HUES48 (cell line): Measurements from ENCODE around the gene HCFC1R1.

Experiments used
- H3K27ac ChIP-seq: one replicate; pipeline ENCODE4 v1.7.0; 2013; ENCODE audit warnings: low read depth, low read length, inconsistent platforms
- H3K27me3 ChIP-seq: 2 replicates; pipeline ENCODE4 v1.6.1; 2013; ENCODE audit warnings: mild to moderate bottlenecking, low read length; ENCODE audit not compliant: control insufficient read depth, insufficient read depth
- H3K36me3 ChIP-seq: 2 replicates; pipeline ENCODE4 v1.6.1; 2013; ENCODE audit warnings: low read length; ENCODE audit not compliant: control insufficient read depth, insufficient read depth
- H3K4me1 ChIP-seq: 2 replicates; pipeline ENCODE4 v1.6.1; 2013; ENCODE audit warnings: mild to moderate bottlenecking, low read length; ENCODE audit not compliant: control insufficient read depth, insufficient read depth
- H3K4me3 ChIP-seq: 2 replicates; pipeline ENCODE4 v1.5.1; 2013; ENCODE audit warnings: mild to moderate bottlenecking, low read depth, low read length
- H3K9ac ChIP-seq: 2 replicates; pipeline ENCODE4 v1.6.1; 2013; ENCODE audit warnings: mild to moderate bottlenecking, low read depth, low read length, moderate library complexity
- H3K9me3 ChIP-seq: 2 replicates; pipeline ENCODE4 v1.6.1; 2013; ENCODE audit warnings: low read length; ENCODE audit not compliant: control insufficient read depth, insufficient read depth

HCFC1R1 gene

GRCh38 chr16:2990891-2991290 lies 32.9 kb downstream of the HCFC1R1 start:
- Histone ChIP-seq H3K9ac (no peak overlapping the region), H3K4me1 (peaks cover 16% of the 10 kb centered on the region), H3K27ac (no peak overlapping the region), H3K27me3 (no peaks in the 10 kb centered on the region), H3K9me3 (no peaks in the 10 kb centered on the region), H3K36me3 (no peaks in the 10 kb centered on the region), H3K4me3 (no peak overlapping the region)

- Histone ChIP-seq H3K27ac (no peak overlapping the region), H3K9me3 (no peaks in the 10 kb centered on the region), H3K4me3 (no peak overlapping the region), H3K9ac (no peak overlapping the region), H3K27me3 (no peaks in the 10 kb centered on the region), H3K36me3 (no peaks in the 10 kb centered on the region), H3K4me1 (peaks cover 16% of the 10 kb centered on the region)
These were observed 35.1 kb downstream of the HCFC1R1 start for GRCh38 chr16:2988590-2989099.

GRCh38 chr16:2987833-2988232 lies 35.9 kb downstream of the HCFC1R1 start:
- Histone ChIP-seq H3K36me3 (no peaks in the 10 kb centered on the region), H3K4me1 (peaks cover 19% of the 10 kb centered on the region), H3K4me3 (no peak overlapping the region), H3K9ac (no peak overlapping the region), H3K27me3 (no peaks in the 10 kb centered on the region), H3K9me3 (no peaks in the 10 kb centered on the region), H3K27ac (no peak overlapping the region)

- no peaks in the 10 kb centered on the region for H3K27me3 ChIP-seq
- no peak overlapping the region for H3K9ac ChIP-seq
- H3K36me3 ChIP-seq, result no peaks in the 10 kb centered on the region
- H3K9me3 ChIP-seq, result no peaks in the 10 kb centered on the region
- H3K27ac ChIP-seq, result no peak overlapping the region
- H3K4me1 ChIP-seq, result peaks cover 21% of the 10 kb centered on the region
- H3K4me3 ChIP-seq, result no peak overlapping the region
These were observed 36.5 kb downstream of the HCFC1R1 start for GRCh38 chr16:2987286-2987685.

GRCh38 chr16:2986623-2987188 lies 37.0 kb downstream of the HCFC1R1 start:
- Histone ChIP-seq H3K9ac (no peak overlapping the region), H3K36me3 (no peaks in the 10 kb centered on the region), H3K4me1 (peaks cover 27% of the 10 kb centered on the region), H3K27me3 (no peaks in the 10 kb centered on the region), H3K9me3 (no peaks in the 10 kb centered on the region), H3K27ac (no peak overlapping the region), H3K4me3 (no peak overlapping the region)

GRCh38 chr16:2985893-2986355 lies 37.8 kb downstream of the HCFC1R1 start:
- H3K27me3 ChIP-seq, result no peaks in the 10 kb centered on the region
- H3K9ac ChIP-seq, result no peak overlapping the region
- no peak overlapping the region for H3K27ac ChIP-seq
- H3K4me3 ChIP-seq, result no peak overlapping the region
- H3K9me3 ChIP-seq, result no peaks in the 10 kb centered on the region
- H3K36me3 ChIP-seq, result no peaks in the 10 kb centered on the region
- H3K4me1 ChIP-seq, result peaks cover 32% of the 10 kb centered on the region

- H3K27ac ChIP-seq, result no peak overlapping the region
- H3K27me3 ChIP-seq, result no peaks in the 10 kb centered on the region
- H3K9me3 ChIP-seq, result no peaks in the 10 kb centered on the region
- peaks cover 32% of the 10 kb centered on the region for H3K4me1 ChIP-seq
- H3K4me3 ChIP-seq, result no peak overlapping the region
- H3K36me3 ChIP-seq, result no peaks in the 10 kb centered on the region
- H3K9ac ChIP-seq, result no peak overlapping the region
These were observed 38.3 kb downstream of the HCFC1R1 start for GRCh38 chr16:2985462-2985861.

GRCh38 chr16:2983706-2984136 lies 40.0 kb downstream of the HCFC1R1 start:
- Histone ChIP-seq H3K27ac (peak overlapping the region; percentile 35), H3K4me3 (no peak overlapping the region), H3K9me3 (no peaks in the 10 kb centered on the region), H3K27me3 (no peaks in the 10 kb centered on the region), H3K4me1 (peaks cover 27% of the 10 kb centered on the region), H3K36me3 (0 out of 2 replicates have a peak, but pooled peaks cover 5% of the 10 kb centered on the region), H3K9ac (no peak overlapping the region)

GRCh38 chr16:2982402-2982801 lies 41.3 kb downstream of the HCFC1R1 start:
- Histone ChIP-seq H3K4me1 (peaks cover 27% of the 10 kb centered on the region), H3K4me3 (no peak overlapping the region), H3K27me3 (no peaks in the 10 kb centered on the region), H3K27ac (peak overlapping the region; percentile 98), H3K9me3 (no peaks in the 10 kb centered on the region), H3K36me3 (peaks cover 13% of the 10 kb centered on the region), H3K9ac (no peak overlapping the region)

- Histone ChIP-seq H3K27ac (peak overlapping the region; percentile 98), H3K36me3 (peaks cover 19% of the 10 kb centered on the region), H3K4me3 (peak overlapping the region; percentile 86), H3K4me1 (peaks cover 27% of the 10 kb centered on the region), H3K9ac (peak overlapping the region; percentile 88; the same call in 1 of the 2 replicates), H3K27me3 (no peaks in the 10 kb centered on the region), H3K9me3 (no peaks in the 10 kb centered on the region)
These were observed 41.9 kb downstream of the HCFC1R1 start for GRCh38 chr16:2981899-2982250.

- Histone ChIP-seq H3K9ac (peak overlapping the region; percentile 88; the same call in 1 of the 2 replicates), H3K36me3 (peaks cover 24% of the 10 kb centered on the region), H3K9me3 (no peaks in the 10 kb centered on the region), H3K4me3 (peak overlapping the region; percentile 86), H3K27ac (peak overlapping the region; percentile 98), H3K4me1 (peaks cover 27% of the 10 kb centered on the region), H3K27me3 (no peaks in the 10 kb centered on the region)
These were observed 42.4 kb downstream of the HCFC1R1 start for GRCh38 chr16:2981177-2981898.
